Spleen (tissue), 11 donors: ENCODE measurements around the gene TBCD. TPM values are rescaled to one million over a fixed set of nuclear protein-coding genes. Genes with fewer than 3 reads are reported as not detected.

ENCODE experiments used
- DNase-seq: peaks from one replicate; pipeline ENCODE4 v3.0.0-alpha.2; 2020
- H3K27ac ChIP-seq, 8 donors: fragments of 200-600 bp; sonication (generic) in 7 of 8; 1 replicate in 4 of 8; 2 replicates in 4 of 8; pipeline versions ENCODE4 v1.5.0 to v1.8.0; 2016 to 2021; ENCODE audit warnings: inconsistent platforms in 4 of 8, mild to moderate bottlenecking in 4 of 8, moderate library complexity in 1 of 8
- H3K27me3 ChIP-seq, 7 donors: fragments of 200-600 bp; sonication (generic) in 6 of 7; replicated peaks in 1 of 7; 1 replicate in 4 of 7; 2 replicates in 3 of 7; pipeline versions ENCODE4 v1.5.0 to v1.8.0; 2016 to 2021; ENCODE audit warnings: inconsistent platforms in 3 of 7, mild to moderate bottlenecking in 1 of 7
- H3K36me3 ChIP-seq, 6 donors: fragments of 200-600 bp; sonication (generic) in 5 of 6; 1 replicate in 4 of 6; 2 replicates in 2 of 6; pipeline versions ENCODE4 v1.5.0 to v1.8.0; 2016 to 2021; ENCODE audit warnings: inconsistent platforms in 2 of 6
- H3K4me1 ChIP-seq, 6 donors: fragments of 200-600 bp; sonication (generic) in 5 of 6; 1 replicate in 3 of 6; 2 replicates in 3 of 6; pipeline versions ENCODE4 v1.5.0 to v1.8.0; 2016 to 2021; ENCODE audit warnings: inconsistent platforms in 3 of 6
- H3K4me3 ChIP-seq, 8 donors: fragments of 200-600 bp; sonication (generic) in 7 of 8; 1 replicate in 4 of 8; 2 replicates in 4 of 8; pipeline versions ENCODE4 v1.5.0 to v1.8.0; 2016 to 2021; ENCODE audit warnings: inconsistent platforms in 4 of 8, mild to moderate bottlenecking in 4 of 8, moderate library complexity in 2 of 8
- H3K9me3 ChIP-seq, 8 donors: fragments of 200-600 bp; sonication (generic) in 7 of 8; 1 replicate in 4 of 8; 2 replicates in 4 of 8; pipeline versions ENCODE4 v1.5.0 to v1.8.0; 2016 to 2021; ENCODE audit warnings: inconsistent platforms in 4 of 8
- POLR2A ChIP-seq, 3 donors: fragments of 450-650 bp; IDR thresholded peaks; one replicate each; pipeline ENCODE4 v1.5.1; 2017; ENCODE audit warnings: antibody characterized with exemption in 3 of 3, mild to moderate bottlenecking in 1 of 3
- POLR2AphosphoS5 ChIP-seq, 3 donors: sonication (generic); formaldehyde crosslinking; IDR thresholded peaks; one replicate each; pipeline ENCODE4 v1.5.1; 2017; ENCODE audit warnings: antibody characterized with exemption in 3 of 3
- WGBS, 5 donors: extraction: QIAGEN DNeasy Blood & Tissue Kit in 3 of 5; methylation state at CpG; one replicate each; pipeline versions ENCODE4 v1.1.5 to v1.1.7; 2013 to 2018; 5-methylcytosine and 5-hydroxymethylcytosine counted together
- intact Hi-C: fragments of 100-400 bp; cut with DNase I; formaldehyde crosslinking; loops from one replicate; pipeline ENCODE4 v1.15.0; 2023; ENCODE audit warnings: low total_unique reads
- polyA plus RNA-seq, 3 donors: library from polyadenylated mRNA; stranded (reverse); fragments of 200-250 nt; gene quantifications; one replicate each; pipeline ENCODE4 v1.2.1, GENCODE V29; 2013
- total RNA-seq, 7 donors: library from RNA; depleted of rRNA in 3 of 7; stranded (reverse); fragments of >200 nt in 3 of 7; fragmentation: NEBNext Ultra II Directional in 4 of 7; extraction: Animal tissue kit (Norgen Biotek cat#: 25700) in 4 of 7; gene quantifications; one replicate each; pipeline versions ENCODE4 v1.1.0 to v1.2.1, GENCODE V29; 2016 to 2021
- TF ChIP-seq, protein P1 (sequence below), 11 experiments: fragments of 200-600 bp in 7 of 11; fragments of 450-650 bp in 4 of 11; sonication (generic) in 4 of 11; IDR thresholded peaks in 8 of 11; conservative IDR thresholded peaks in 3 of 11; 1 replicate in 7 of 11; 2 replicates in 4 of 11; pipeline versions ENCODE4 v1.4.0 to v1.8.0; 2016 to 2021; ENCODE audit warnings: antibody characterized with exemption in 11 of 11, inconsistent platforms in 4 of 11, mild to moderate bottlenecking in 1 of 11
- donor health status: healthy with polysubstance abuse.
- donor health status: DM: no; HTN: no; CAD: no; lungs with moderate emphysema.
- donor health status: DM: no; HTN: no; CAD: no.
- donor health status: Bipolar disorder and iron deficiency.
- donor health status: healthy.
- donor health status: DM: no; HTN: no; CAD: no.
- donor health status: DM: yes; HTN: yes; CAD: no.

TBCD gene
- total and polyA plus RNA-seq, 10 donors = 55.6 to 207 (median 108) TPM

DNA sequence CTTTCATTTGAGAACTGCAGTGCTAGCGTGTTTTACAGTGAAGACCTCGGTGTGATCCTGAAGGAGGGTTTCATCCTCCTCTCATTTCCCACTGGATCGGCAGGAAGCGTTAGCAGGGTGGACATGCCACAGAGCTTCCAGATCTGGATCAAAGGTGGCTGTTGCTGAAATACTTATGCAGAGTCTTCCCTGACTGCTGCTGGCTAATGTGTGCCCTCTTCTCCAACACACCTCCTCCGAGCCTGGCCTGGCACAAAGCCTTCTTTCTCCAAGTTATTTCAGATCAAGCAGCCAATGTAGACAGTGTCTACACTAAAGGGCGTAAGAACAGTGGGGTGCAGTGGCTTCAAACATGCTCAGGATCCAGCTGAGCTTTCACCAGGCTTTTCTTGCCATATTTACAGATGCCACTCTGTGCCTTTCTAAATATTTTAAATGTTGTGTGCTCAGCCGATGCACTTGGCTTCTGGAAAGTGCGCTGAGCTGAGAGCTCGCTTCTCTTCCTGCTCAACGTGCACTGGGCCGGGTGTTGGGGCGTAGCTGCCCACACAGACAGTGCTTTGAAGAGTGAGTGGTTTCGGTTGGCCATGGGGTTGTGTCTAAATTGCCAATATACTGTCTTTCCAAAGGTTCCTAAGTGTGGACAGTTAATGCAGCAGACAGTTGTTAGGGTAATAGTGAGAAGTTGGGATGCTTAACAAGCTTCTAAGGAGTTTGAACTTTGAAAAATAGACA, 85.9 kb downstream of the TBCD start:
- peak; percentile 36 for DNase-seq
- Histone ChIP-seq H3K27me3 (no peaks in the 10 kb centered on the region), H3K4me3 (no peak overlapping the region), H3K4me1 (peaks cover 9 to 42% (median 25%) of the 10 kb centered on the region in 6 donors), H3K27ac (peak overlapping the region; percentile 60 to 84 (median 75)), H3K9me3 (no peaks in the 10 kb centered on the region), H3K36me3 (peaks cover 0 to 13% (median 2%) of the 10 kb centered on the region in 6 donors)
- intact Hi-C loops = no loop called here
- 60 to 71% (median 71%) methylated on average over 13 of the region's 13 CpGs for WGBS, 5 donors
- TF ChIP-seq POLR2A (IDR thresholded peaks at IDR 0.05) (no peak), POLR2AphosphoS5 (IDR thresholded peaks at IDR 0.05) (no peak)
- TF ChIP-seq, protein P1, sequence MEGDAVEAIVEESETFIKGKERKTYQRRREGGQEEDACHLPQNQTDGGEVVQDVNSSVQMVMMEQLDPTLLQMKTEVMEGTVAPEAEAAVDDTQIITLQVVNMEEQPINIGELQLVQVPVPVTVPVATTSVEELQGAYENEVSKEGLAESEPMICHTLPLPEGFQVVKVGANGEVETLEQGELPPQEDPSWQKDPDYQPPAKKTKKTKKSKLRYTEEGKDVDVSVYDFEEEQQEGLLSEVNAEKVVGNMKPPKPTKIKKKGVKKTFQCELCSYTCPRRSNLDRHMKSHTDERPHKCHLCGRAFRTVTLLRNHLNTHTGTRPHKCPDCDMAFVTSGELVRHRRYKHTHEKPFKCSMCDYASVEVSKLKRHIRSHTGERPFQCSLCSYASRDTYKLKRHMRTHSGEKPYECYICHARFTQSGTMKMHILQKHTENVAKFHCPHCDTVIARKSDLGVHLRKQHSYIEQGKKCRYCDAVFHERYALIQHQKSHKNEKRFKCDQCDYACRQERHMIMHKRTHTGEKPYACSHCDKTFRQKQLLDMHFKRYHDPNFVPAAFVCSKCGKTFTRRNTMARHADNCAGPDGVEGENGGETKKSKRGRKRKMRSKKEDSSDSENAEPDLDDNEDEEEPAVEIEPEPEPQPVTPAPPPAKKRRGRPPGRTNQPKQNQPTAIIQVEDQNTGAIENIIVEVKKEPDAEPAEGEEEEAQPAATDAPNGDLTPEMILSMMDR (IDR thresholded peaks at IDR 0.05 in 8 of 11, conservative IDR thresholded peaks at IDR 0.05 in 3 of 11) = no peak

DNA sequence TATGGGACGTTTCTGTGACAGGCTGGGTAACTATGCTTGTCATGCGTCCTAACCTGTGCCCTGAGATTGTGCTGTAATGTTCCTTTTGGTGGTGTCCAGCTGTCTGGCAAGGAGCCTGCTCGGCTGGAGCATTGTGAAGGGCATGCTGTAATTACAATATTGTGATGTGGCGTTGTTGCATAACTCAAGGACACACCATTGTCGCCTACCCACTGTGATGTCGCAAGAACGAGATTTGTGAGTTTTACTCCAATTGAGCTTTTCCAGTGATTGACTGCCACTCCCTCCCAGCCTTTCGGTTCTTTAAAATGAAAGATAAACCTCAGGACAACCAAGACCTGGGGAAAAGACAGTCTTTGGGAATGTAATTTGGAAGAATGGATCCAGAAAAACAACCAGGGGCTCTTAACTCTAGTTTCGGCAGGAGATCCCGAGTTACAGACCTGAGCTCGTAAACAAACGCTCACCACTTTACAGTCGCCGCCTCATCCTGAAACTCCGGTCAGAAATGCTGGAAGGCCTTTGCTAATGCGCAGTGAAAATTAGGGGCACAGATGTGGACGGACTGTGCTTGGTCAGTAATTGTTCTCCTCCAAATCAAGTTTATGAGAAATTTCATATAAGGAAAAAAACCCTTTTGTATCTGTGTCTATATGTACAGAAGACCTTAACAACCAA, 86.7 kb downstream of the TBCD start:
- peak in 1 of 3 donors; percentile 86 for TF ChIP-seq POLR2AphosphoS5 (IDR thresholded peaks at IDR 0.05)
- TF ChIP-seq, protein P1 (IDR thresholded peaks at IDR 0.05 in 8 of 11, conservative IDR thresholded peaks at IDR 0.05 in 3 of 11) = no peak
- TF ChIP-seq POLR2A (IDR thresholded peaks at IDR 0.05) = no peak
- peak; percentile 72 for DNase-seq
- WGBS, 5 donors = 54 to 71% (median 58%) methylated on average over 17 of the region's 17 CpGs
- Histone ChIP-seq H3K9me3 (no peaks in the 10 kb centered on the region), H3K4me1 (peaks cover 9 to 42% (median 25%) of the 10 kb centered on the region in 6 donors), H3K27ac (peak overlapping the region; percentile 60 to 84 (median 75)), H3K4me3 (peak overlapping the region in 1 of 8 donors; percentile 27), H3K27me3 (no peaks in the 10 kb centered on the region), H3K36me3 (peaks cover 0 to 5% (median 0%) of the 10 kb centered on the region in 6 donors)
- intact Hi-C loops = no loop called here

DNA sequence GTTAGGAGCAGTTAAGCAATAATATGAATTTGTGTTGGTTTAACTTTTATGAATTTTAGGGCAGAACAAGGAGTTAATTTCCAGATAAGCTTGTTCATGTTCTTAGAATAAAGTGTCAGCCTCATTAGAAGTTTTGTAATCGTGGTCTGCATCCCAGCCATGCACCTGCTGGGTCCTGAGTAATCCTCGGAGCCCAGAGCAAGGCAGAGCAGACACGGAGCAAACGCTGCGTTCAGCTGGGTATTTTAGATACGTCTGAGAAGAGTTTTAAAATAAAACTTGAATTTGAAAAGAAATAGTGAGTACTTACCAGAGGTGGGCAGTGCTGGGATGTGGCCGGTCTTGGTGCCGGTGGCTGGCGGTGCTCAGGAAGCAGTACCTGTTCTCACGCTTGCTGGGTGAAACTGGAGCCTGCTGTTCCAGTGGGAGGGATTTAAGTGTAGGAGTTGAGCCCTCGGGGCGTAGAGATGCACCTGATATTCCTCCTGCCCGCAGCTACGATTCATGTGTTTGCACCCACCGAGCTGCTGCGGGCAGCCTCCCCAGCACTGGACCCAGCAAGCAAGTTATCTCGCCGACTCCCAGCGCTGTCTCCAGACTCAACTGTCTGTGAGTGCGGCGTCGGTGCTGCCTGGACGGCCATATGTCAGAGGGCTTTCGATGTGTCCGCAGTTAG, 87.9 kb downstream of the TBCD start, which contains the start of gene ZNF750:
ZNF750 (minus strand) TSS at position 406 of the 676 bp plus-strand sequence. CDS start 7,568 bp downstream, outside the sequence.
- no peaks in the 10 kb centered on the region for H3K27me3 ChIP-seq
- no peaks in the 10 kb centered on the region for H3K36me3 ChIP-seq
- H3K4me3 ChIP-seq = no peak within 1 kb of the TSS
- WGBS, 5 donors = 94 to 97% (median 96%) methylated on average over 25 of the region's 25 CpGs
- intact Hi-C loops = no loop called here
- peak within 1 kb of the TSS; percentile 60 to 84 (median 75) for H3K27ac ChIP-seq
- H3K9me3 ChIP-seq = no peaks in the 10 kb centered on the region
- TF ChIP-seq POLR2AphosphoS5 (IDR thresholded peaks at IDR 0.05) (no peak), POLR2A (IDR thresholded peaks at IDR 0.05) (no peak)
- TF ChIP-seq, protein P1 (IDR thresholded peaks at IDR 0.05 in 8 of 11, conservative IDR thresholded peaks at IDR 0.05 in 3 of 11) = no peak
- peak; percentile 66 for DNase-seq
- peaks cover 12 to 46% (median 28%) of the 10 kb centered on the region in 6 donors for H3K4me1 ChIP-seq
